Neural cell (in vitro differentiated cells): ENCODE data around the gene SPTLC2. TPM values are rescaled to one million over a fixed set of nuclear protein-coding genes. Genes with fewer than 3 reads are reported as not detected.

Experiments
- H2AFZ ChIP-seq: fragments of 200-600, 300-800 bp; sonication (generic), shearing (Covaris generic); 2 replicates; pipeline ENCODE4 v1.6.0; 2014; ENCODE audit warnings: low read depth, mild to moderate bottlenecking, antibody characterized with exemption, low read length, moderate library complexity
- H3F3A ChIP-seq: fragments of 200-600 bp; shearing (Covaris generic); 2 replicates; pipeline ENCODE4 v1.6.1; 2016; ENCODE audit warnings: mild to moderate bottlenecking, moderate library complexity, mixed read lengths, antibody characterized with exemption, low read length; ENCODE audit not compliant: insufficient read depth, poor library complexity, severe bottlenecking
- H3K27ac ChIP-seq: fragments of 200-600, 300-800 bp; sonication (generic), shearing (Covaris generic); 2 replicates; pipeline ENCODE4 v1.5.1; 2014; ENCODE audit warnings: mild to moderate bottlenecking, low read length, moderate library complexity
- H3K27me3 ChIP-seq: fragments of 300-800, 200-600 bp; sonication (generic), shearing (Covaris generic); 2 replicates; pipeline ENCODE4 v1.6.0; 2014; ENCODE audit warnings: mild to moderate bottlenecking, low read depth, low read length, moderate library complexity; ENCODE audit not compliant: insufficient read depth
- H3K36me3 ChIP-seq: fragments of 300-800, 200-600 bp; sonication (generic), shearing (Covaris generic); 2 replicates; pipeline ENCODE4 v1.5.1; 2014; ENCODE audit warnings: mild to moderate bottlenecking, antibody characterized with exemption, low read length, moderate library complexity; ENCODE audit not compliant: insufficient read depth
- H3K4me2 ChIP-seq: fragments of 300-800, 200-600 bp; sonication (generic), shearing (Covaris generic); 2 replicates; pipeline ENCODE4 v1.6.0; 2014; ENCODE audit warnings: mild to moderate bottlenecking, low read length
- H3K4me3 ChIP-seq: fragments of 300-800, 200-600 bp; sonication (generic), shearing (Covaris generic); 2 replicates; pipeline ENCODE4 v1.5.1; 2014; ENCODE audit warnings: mild to moderate bottlenecking, low read length, moderate library complexity
- H3K79me2 ChIP-seq: fragments of 200-600 bp; shearing (Covaris generic); replicated peaks from 2 replicates; pipeline ENCODE4 v1.6.0; 2014; ENCODE audit warnings: mild to moderate bottlenecking, low read length, moderate library complexity; ENCODE audit not compliant: insufficient read depth
- H3K9ac ChIP-seq: fragments of 300-800, 200-600 bp; sonication (generic), shearing (Covaris generic); 2 replicates; pipeline ENCODE4 v1.6.1; 2016; ENCODE audit warnings: mild to moderate bottlenecking, low read length, mixed read lengths
- H3K9me2 ChIP-seq: fragments of 200-600 bp; shearing (Covaris generic); 2 replicates; pipeline ENCODE4 v1.6.1; 2016; ENCODE audit warnings: mild to moderate bottlenecking, low read length, mixed read lengths; ENCODE audit not compliant: insufficient read depth
- H3K9me3 ChIP-seq: fragments of 200-600, 300-800 bp; sonication (generic), shearing (Covaris generic); 2 replicates; pipeline ENCODE4 v1.6.1; 2016; ENCODE audit warnings: mild to moderate bottlenecking, mixed run types, low read length, moderate library complexity, mixed read lengths
- H4K20me1 ChIP-seq: fragments of 200-600 bp; shearing (Covaris generic); 2 replicates; pipeline ENCODE4 v1.6.1; 2016; ENCODE audit warnings: mild to moderate bottlenecking, mixed run types; ENCODE audit not compliant: insufficient read depth
- EP300 ChIP-seq: fragments of 450-650 bp; conservative IDR thresholded peaks from 2 replicates; pipeline ENCODE4 v1.6.1; 2014; ENCODE audit warnings: antibody characterized with exemption, mild to moderate bottlenecking, moderate library complexity; ENCODE audit not compliant: poor library complexity, severe bottlenecking
- EZH2 ChIP-seq: fragments of 200-600, 300-800 bp; shearing (Covaris generic), sonication (generic); IDR thresholded peaks from 2 replicates; pipeline ENCODE4 v1.6.1; 2014; ENCODE audit warnings: antibody characterized with exemption, low read length, borderline replicate concordance, mild to moderate bottlenecking; ENCODE audit not compliant: insufficient read depth, poor library complexity, severe bottlenecking
- MXI1 ChIP-seq: fragments of 450-650 bp; conservative IDR thresholded peaks from 2 replicates; pipeline ENCODE4 v1.6.1; 2014; ENCODE audit warnings: antibody characterized with exemption, mild to moderate bottlenecking; ENCODE audit not compliant: poor library complexity, severe bottlenecking
- POLR2AphosphoS5 ChIP-seq: IDR thresholded peaks from 2 replicates; pipeline ENCODE4 v1.6.1; 2012
- RAD21 ChIP-seq: fragments of 450-650 bp; conservative IDR thresholded peaks from 2 replicates; pipeline ENCODE4 v1.6.1; 2014; ENCODE audit warnings: antibody characterized with exemption, mild to moderate bottlenecking, moderate library complexity
- REST ChIP-seq: IDR thresholded peaks from 2 replicates; pipeline ENCODE4 v1.6.1; 2012; ENCODE audit warnings: borderline replicate concordance
- SMC3 ChIP-seq: fragments of 450-650 bp; conservative IDR thresholded peaks from 2 replicates; pipeline ENCODE4 v1.6.1; 2014; ENCODE audit warnings: antibody characterized with exemption, mild to moderate bottlenecking, moderate library complexity; ENCODE audit not compliant: poor library complexity
- TAF1 ChIP-seq: IDR thresholded peaks from 2 replicates; pipeline ENCODE4 v1.6.1; 2012; ENCODE audit warnings: low read depth
- polyA plus RNA-seq: library from polyadenylated mRNA; depleted of rRNA; stranded (reverse); fragments of >200 nt; gene quantifications from 2 replicates; pipeline ENCODE4 v1.2.3, GENCODE V29; 2014
- TF ChIP-seq, protein P1 (sequence below): fragments of 450-650 bp; IDR thresholded peaks from 2 replicates; pipeline ENCODE4 v1.5.1; 2014; ENCODE audit warnings: antibody characterized with exemption, mild to moderate bottlenecking, moderate library complexity; ENCODE audit not compliant: poor library complexity, severe bottlenecking

Gene SPTLC2
- polyA plus RNA-seq, 1 donor from 2014 or later = 15.1 TPM

DNA sequence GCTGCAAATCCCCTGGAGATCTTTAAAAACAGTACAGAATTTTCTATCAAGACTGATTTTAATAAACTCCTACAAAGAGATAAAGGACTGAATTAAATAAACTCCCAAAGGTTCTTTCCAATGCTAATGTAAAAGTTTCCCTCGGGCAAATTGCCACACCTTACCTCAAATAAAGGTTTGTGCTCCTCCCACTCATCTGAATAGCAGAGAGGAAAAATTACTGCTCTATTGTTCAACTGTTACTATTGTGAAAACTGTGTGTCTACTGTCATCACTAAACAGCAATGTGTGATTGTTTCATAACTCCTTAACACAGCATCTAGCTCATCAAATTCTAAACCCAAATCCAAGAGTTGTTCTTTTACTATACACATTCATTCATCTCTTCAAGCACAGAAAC is 3.2 kb downstream of the SPTLC2 start:
- Histone ChIP-seq H3K27me3 (no peaks in the 10 kb centered on the region), H3K9me3 (no peaks in the 10 kb centered on the region), H3K27ac (no peak overlapping the region), H2AFZ (no peak overlapping the region), H3F3A (no peaks in the 10 kb centered on the region), H4K20me1 (no peaks in the 10 kb centered on the region), H3K9me2 (no peaks in the 10 kb centered on the region), H3K79me2 (peaks cover 14% of the 10 kb centered on the region), H3K36me3 (no peaks in the 10 kb centered on the region), H3K4me3 (no peak overlapping the region), H3K4me2 (no peak overlapping the region), H3K9ac (no peak overlapping the region)
- TF ChIP-seq EP300 (no peak), EZH2 (no peak), RAD21 (no peak), SMC3 (no peak), TAF1 (no peak), REST (no peak), MXI1 (no peak), POLR2AphosphoS5 (no peak)
- TF ChIP-seq, protein P1, sequence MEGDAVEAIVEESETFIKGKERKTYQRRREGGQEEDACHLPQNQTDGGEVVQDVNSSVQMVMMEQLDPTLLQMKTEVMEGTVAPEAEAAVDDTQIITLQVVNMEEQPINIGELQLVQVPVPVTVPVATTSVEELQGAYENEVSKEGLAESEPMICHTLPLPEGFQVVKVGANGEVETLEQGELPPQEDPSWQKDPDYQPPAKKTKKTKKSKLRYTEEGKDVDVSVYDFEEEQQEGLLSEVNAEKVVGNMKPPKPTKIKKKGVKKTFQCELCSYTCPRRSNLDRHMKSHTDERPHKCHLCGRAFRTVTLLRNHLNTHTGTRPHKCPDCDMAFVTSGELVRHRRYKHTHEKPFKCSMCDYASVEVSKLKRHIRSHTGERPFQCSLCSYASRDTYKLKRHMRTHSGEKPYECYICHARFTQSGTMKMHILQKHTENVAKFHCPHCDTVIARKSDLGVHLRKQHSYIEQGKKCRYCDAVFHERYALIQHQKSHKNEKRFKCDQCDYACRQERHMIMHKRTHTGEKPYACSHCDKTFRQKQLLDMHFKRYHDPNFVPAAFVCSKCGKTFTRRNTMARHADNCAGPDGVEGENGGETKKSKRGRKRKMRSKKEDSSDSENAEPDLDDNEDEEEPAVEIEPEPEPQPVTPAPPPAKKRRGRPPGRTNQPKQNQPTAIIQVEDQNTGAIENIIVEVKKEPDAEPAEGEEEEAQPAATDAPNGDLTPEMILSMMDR = no peak

DNA sequence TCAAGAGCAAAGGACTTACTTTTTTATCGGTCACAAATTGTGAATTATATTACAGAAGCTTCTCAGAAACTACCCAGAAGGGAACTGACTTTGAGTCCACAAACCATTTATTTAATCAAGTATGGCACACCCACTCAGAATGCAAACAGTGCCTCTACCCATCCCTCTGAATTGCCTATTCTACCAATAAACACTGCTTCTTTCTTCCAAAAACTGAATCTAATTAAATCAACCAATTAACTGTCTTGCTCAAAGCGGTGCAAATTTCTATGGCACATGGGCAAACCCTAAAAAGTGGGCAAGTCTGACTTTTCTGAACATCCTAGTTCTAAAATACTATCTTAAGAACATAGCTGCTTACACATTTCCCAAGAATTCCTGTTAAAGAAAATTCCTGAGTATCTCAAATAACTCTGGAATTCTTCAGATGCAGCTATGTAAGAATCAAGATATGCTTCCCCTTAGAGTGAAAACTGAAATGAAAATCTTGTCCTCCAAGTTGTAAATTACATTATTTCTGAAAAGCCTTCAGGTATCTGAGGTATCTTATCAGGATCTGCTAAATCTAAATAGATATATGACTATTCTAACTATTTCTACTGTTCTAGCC is 4.3 kb downstream of the SPTLC2 start:
- Histone ChIP-seq H3K27ac (no peak overlapping the region), H3K79me2 (peaks cover 18% of the 10 kb centered on the region), H3K36me3 (no peaks in the 10 kb centered on the region), H3K27me3 (no peaks in the 10 kb centered on the region), H3K4me2 (no peak overlapping the region), H3K9me3 (no peaks in the 10 kb centered on the region), H3F3A (no peaks in the 10 kb centered on the region), H3K4me3 (no peak overlapping the region), H3K9me2 (no peaks in the 10 kb centered on the region), H2AFZ (no peak overlapping the region), H3K9ac (no peak overlapping the region), H4K20me1 (no peaks in the 10 kb centered on the region)
- TF ChIP-seq, protein P1 = no peak
- TF ChIP-seq REST = no peak
- TF ChIP-seq EZH2 = no peak
- no peak for TF ChIP-seq POLR2AphosphoS5
- TF ChIP-seq EP300 = no peak
